ENCODE data around the gene ACVR1C.

- no peak for TF ChIP-seq POLR2A (IDR thresholded peaks at IDR 0.05)
- TF ChIP-seq, protein P1, sequence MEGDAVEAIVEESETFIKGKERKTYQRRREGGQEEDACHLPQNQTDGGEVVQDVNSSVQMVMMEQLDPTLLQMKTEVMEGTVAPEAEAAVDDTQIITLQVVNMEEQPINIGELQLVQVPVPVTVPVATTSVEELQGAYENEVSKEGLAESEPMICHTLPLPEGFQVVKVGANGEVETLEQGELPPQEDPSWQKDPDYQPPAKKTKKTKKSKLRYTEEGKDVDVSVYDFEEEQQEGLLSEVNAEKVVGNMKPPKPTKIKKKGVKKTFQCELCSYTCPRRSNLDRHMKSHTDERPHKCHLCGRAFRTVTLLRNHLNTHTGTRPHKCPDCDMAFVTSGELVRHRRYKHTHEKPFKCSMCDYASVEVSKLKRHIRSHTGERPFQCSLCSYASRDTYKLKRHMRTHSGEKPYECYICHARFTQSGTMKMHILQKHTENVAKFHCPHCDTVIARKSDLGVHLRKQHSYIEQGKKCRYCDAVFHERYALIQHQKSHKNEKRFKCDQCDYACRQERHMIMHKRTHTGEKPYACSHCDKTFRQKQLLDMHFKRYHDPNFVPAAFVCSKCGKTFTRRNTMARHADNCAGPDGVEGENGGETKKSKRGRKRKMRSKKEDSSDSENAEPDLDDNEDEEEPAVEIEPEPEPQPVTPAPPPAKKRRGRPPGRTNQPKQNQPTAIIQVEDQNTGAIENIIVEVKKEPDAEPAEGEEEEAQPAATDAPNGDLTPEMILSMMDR (IDR thresholded peaks at IDR 0.05) = no peak
Observed at GRCh38 chr2:157479081-157480027, 149.3 kb downstream of the ACVR1C start.
